ENCODE measurements around the gene PTCHD4.

- no peak for TF ChIP-seq KDM1A (IDR thresholded peaks at IDR 0.05; ENCODE audit: low read depth)
- no peak for TF ChIP-seq CTCF (IDR thresholded peaks at IDR 0.05)
- TF ChIP-seq POLR2A (IDR thresholded peaks at IDR 0.05; ENCODE audit: low read length), result no peak
- no peak for TF ChIP-seq EP300 (IDR thresholded peaks at IDR 0.05)
- TF ChIP-seq ZNF302 (CRISPR knock-in tag; IDR thresholded peaks at IDR 0.05), result no peak
- no peak for TF ChIP-seq MAZ (IDR thresholded peaks at IDR 0.05; ENCODE audit: borderline replicate concordance, low read depth, low read length)
- no peak for TF ChIP-seq NFE2L2 (conservative IDR thresholded peaks at IDR 0.05; ENCODE audit: low read length)
- no peak for TF ChIP-seq REST (IDR thresholded peaks at IDR 0.05)
- TF ChIP-seq, protein P1, sequence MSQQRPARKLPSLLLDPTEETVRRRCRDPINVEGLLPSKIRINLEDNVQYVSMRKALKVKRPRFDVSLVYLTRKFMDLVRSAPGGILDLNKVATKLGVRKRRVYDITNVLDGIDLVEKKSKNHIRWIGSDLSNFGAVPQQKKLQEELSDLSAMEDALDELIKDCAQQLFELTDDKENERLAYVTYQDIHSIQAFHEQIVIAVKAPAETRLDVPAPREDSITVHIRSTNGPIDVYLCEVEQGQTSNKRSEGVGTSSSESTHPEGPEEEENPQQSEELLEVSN (IDR thresholded peaks at IDR 0.05; ENCODE audit: borderline replicate concordance, low read depth), result no peak
- TF ChIP-seq RARB (CRISPR knock-in tag; IDR thresholded peaks at IDR 0.05), result no peak
- TF ChIP-seq USF2 (IDR thresholded peaks at IDR 0.05), result no peak
Measured at GRCh38 chr6:48084201-48084600, 26.8 kb downstream of the PTCHD4 start.
